GM21390 (cell line): ENCODE results near the gene SLC31A1.
A peak's percentile ranks its signal among the peaks of the same experiment; 100 is the strongest.

ENCODE experiments used
- ATAC-seq: cut with Tn5 transposase; IDR thresholded peaks from one replicate; pipeline ENCODE4 v1.9.1; 2021; ENCODE audit not compliant: unreplicated experiment

The SLC31A1 gene

DNA sequence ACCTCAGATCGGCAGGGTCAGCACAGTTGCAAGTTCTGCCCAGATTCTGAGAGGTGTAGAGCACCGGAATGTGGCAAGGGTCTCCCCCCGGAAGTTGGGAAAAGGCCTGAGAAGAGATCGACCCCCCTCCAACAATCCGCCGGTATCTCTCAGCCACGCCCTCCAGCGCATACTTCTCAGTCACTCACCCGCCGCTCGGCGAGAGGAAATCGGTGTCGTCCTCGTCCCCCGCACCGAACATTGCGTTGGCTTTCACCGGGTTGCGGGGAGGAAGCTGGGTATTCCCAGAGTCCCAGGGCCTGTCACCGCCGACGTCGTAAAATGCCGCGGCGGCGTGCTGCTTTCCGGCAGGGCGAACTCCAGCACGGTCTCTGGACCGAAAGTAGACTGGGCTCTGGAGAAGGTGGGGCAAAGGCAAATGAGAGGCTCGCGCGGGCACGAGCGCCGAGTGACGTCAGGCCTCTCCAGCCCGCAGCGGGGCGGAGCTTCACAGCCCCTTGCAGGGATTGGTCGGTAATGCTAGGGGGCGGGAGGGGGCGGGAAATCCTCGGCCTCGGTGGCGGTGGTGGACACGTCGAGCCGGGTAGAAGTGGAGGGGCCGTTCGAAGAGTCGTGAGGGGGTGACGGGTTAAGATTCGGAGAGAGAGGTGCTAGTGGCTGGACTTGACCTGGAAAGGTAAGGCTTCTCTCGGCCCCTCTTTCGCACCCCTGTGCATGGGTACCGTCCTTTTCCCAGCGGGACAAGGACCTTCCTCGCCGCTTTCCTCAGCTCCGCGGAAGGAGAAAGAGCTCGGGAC is at the start of gene SLC31A1, which contains the start of gene FKBP15:
Gene SLC31A1 (plus strand): TSS at position 542 of the 797 bp plus-strand sequence. CDS start 34,605 bp downstream, outside the sequence.
Gene FKBP15 (minus strand): TSS at position 275 of the 797 bp plus-strand sequence. CDS start 34 bp downstream, at position 241.
- ATAC-seq, result peak; percentile 76

DNA sequence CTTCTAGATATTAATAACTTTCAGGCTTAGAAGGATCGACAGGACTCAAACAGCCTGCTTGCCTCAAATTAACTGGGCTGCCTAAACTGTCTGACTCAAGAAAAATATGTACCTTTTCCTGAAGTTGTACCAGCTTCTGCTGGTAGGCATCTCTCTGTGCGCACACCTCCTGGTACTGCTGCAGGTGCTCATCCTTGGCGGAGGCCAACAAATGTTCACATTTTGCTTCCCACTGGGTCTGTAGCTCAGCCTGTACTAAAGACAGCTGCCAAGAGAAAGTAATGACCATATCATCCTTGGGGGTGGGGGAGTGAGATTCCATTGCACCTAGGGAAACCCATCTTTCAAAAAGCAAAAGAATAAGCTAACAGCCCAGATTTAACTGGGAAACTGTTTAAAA is 48.0 kb upstream of the SLC31A1 start:
- ATAC-seq, result no peak

- no peak for ATAC-seq
Measured at GRCh38 chr9:113176803-113177202, 44.5 kb upstream of the SLC31A1 start.

GRCh38 chr9:113177251-113177650 is 44.1 kb upstream of the SLC31A1 start:
- ATAC-seq, result no peak

DNA sequence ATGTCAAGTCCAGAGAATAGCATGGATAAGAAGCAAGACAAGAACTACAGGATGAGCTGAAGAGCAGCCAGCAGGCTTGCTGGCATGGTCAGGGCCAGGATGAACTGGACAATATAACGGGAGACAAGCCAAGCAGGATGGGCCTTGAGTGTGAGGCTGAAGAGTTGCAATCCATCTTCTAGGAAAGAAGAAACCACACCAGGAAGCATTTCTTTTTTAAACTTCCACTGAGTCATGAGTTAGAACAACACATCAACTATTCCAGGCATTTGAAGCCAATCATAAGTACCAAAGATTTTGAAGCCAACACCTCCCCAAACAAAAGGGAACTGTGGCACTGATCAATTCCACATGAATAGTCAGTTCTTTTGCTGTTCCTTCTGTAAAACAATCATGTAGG is 43.3 kb upstream of the SLC31A1 start:
- ATAC-seq, result no peak

DNA sequence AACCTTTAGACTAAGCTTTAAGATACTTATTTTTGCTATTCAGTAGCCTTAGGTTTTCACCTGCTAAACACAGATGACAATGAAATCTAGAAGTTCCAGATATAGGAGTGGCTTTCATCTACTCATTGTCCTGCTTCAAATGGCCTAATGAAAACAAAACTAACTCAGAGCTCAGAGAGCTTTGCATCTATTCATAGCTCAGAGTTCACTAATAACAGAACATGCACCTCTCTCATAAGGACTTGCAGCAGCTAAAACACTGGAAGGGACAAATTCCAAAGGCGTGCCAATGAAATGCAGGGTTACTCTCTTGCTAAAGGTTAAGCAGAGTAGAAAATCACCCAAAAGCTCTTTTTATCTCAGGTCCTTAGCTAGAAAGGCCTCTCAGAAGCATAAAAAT is 41.5 kb upstream of the SLC31A1 start:
- peak; percentile 81 for ATAC-seq

GRCh38 chr9:113181165-113181564 is 40.2 kb upstream of the SLC31A1 start:
- ATAC-seq, result no peak

- no peak for ATAC-seq
Measured at GRCh38 chr9:113183956-113184488, 37.3 kb upstream of the SLC31A1 start.

DNA sequence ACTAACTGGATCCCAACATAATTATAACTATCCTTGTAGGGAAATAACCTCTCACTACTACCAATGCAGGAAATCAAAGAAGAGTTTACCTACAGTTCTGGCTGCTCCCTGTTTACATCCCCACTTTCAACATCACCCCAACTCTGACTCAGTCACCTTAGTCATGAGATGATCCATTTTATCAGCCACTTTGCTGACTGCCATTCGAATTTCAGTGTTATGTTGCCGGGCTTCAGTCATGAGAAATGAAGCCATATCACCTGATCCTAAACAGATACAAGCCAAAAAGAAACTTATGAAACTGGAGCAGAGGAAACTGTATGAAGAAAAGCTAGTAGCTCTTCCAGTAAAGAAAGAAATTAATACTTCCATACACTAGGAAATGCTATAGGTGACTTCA is 36.8 kb upstream of the SLC31A1 start:
- ATAC-seq, result no peak

DNA sequence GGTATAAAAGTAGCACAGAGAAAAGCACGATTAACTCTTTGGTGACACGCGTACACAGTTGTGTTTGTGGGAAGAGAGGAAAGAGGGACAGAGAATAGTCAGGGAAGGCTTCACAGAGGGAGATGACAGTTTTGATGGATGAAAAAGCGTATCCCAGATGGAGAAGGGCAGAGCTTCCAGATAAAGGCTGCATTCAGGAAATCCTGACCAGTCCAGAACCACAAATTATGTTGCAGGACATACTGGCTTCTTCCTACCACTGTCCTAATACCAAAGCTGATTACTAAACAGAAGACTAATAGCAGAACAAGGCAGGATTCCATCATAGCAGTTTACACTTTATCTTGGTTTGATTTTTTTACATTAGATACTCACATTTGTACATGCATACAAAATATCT is 36.1 kb upstream of the SLC31A1 start:
- ATAC-seq, result no peak

GRCh38 chr9:113186137-113186755 is 35.1 kb upstream of the SLC31A1 start:
- ATAC-seq, result no peak

DNA sequence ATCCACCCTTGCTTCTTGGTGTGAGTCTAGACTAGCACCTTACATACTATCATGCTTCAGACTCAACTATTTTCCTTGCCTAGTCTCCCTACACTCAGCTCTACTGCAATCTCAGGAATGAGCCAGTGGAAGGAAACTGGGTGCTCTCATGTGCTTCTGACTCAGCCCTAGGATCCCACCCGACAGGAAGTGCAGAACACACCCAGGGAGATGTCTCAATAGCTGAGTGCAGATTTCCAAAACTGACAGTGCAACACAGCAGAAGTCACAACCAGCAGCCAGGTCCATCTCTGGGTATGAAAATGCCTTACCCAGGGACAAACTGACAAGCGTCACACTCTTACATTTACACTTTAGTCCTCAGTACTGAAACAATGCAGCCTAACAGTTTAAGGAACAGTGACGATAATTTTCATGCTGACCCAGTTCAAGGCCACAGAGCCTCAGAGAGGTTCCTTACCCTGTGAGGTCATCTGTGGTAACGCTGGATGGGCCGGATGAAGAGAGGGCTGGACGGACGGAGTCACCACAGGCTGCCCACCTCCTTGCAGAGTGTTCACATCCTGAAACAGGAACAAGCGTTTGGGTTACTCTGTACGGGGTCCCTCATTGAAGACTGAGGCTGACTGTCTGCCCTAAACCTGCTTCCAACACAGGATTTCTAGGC is 33.3 kb upstream of the SLC31A1 start:
- no peak for ATAC-seq

DNA sequence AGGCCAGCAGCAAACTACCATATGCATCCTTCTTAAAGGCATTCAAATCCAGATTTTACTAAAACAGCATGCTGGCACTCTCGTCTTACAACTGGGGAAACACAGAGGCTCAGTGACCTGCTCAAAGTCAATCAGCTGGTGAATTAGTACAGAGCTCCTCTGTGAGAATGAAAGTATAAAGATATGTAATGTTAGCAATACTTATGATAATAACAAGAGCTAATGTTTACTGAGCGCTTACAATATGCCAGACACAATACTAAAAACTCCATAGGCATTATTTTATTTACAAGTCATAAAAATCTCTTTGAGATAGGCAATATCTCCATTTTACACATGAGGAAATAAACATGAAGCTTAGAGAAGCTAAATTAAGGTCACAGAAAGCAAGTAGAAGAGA is 28.9 kb upstream of the SLC31A1 start:
- no peak for ATAC-seq

DNA sequence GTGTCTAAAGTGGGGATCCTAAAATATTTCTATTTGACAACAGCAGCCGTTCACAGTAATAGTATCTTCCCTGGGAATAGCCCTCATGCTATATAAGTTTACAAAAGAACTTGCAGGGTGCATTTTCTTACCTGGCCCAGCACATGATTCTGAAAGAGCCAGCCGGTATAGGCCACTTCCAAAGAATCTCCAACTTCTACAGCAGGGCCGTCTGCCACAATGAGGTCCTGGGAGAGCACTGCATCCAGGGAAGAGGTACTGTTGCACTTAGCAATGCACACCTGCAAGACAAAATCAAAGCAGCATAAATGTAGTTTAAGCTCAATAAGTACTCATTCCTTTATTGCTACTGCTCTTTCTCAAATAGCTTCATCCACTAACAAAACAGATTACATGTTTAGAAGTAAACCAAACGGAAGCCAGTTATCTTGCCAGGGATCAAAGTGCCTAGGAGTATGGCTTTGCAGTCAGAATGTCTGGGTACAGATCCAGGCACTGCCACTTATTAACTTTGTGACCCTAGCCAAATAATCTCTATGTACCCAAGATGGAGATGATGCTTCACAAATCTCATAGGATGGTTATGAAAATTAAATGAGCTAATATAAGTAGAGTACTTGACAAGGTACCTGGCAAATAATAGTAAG is 21.5 kb upstream of the SLC31A1 start:
- ATAC-seq, result no peak

DNA sequence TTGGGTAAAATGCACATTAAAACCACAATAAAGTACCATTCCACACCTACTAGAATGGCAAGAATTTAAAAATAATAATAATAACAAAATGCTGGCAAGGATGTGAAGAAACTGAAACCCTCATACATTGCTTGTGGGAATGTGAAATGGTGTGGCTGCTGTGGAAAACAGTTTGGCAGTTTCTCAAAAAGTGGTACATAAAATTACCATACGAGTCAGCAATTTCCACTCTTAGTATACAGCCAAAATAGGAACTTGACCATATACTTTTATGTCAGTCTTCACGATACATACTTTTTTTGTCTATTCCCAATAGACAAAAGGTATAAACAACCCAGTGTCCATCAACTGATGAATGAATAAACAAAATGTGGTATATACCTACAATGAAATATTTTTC is 15.9 kb upstream of the SLC31A1 start:
- ATAC-seq, result no peak

DNA sequence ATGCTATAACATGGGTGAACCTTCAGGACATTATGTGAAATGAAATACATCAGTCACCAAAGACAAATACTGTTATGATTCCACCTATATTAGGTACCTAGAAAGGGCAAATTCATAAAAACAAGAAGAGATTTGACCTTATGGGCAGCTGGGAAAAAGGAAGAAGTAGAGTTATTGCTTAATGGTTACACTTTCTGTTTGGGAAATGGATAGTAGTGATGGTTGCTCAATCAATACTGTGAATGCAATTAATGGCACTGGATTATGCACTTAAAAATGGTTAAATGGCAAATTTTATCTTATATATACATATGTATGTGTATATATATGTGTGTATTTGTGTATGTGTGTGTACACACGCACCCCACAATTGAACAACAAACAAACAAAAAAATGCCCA is 15.5 kb upstream of the SLC31A1 start:
- ATAC-seq, result no peak

DNA sequence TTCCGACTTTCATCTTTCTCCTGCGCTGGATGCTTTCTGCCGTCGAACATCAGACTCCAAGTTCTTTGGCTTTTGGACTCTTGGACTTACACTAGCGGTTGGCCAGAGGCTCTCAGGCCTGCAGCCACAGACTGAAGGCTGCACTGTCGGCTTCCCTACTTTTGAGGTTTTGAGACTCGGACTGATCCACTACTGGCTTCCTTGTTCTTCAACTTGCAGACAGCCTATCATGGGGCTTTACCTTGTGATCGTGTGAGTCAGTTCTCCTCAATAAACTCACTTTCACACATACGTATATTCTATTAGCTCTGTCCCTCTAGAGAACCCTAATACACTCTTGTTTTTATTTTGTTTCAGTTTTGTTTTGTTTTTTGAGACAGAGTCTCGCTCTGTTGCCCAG is 10.5 kb upstream of the SLC31A1 start:
- ATAC-seq, result no peak

- ATAC-seq, result no peak
Measured at GRCh38 chr9:113215132-113215531, 6.2 kb upstream of the SLC31A1 start.

GRCh38 chr9:113216406-113216805 is 4.9 kb upstream of the SLC31A1 start:
- no peak for ATAC-seq

- ATAC-seq, result peak; percentile 41
Measured at GRCh38 chr9:113219186-113219936, 2.0 kb upstream of the SLC31A1 start.
